Neural crest cell (in vitro differentiated cells): ENCODE data around the gene TJP2. TPM values are rescaled to one million over a fixed set of nuclear protein-coding genes. Genes with fewer than 3 reads are reported as not detected.

Experiments used
- DNase-seq: peaks from one replicate; pipeline ENCODE4 v3.0.0; 2021; ENCODE audit warnings: low read depth, mixed read lengths, low spot score
- H3K27ac Mint-ChIP-seq: one replicate; pipeline ENCODE4 v1.8.0; 2021; ENCODE audit warnings: mild to moderate bottlenecking, mixed read lengths; ENCODE audit not compliant: unreplicated experiment
- H3K27me3 Mint-ChIP-seq: 2 replicates; pipeline ENCODE4 v1.8.0; 2021; ENCODE audit warnings: low read depth, mild to moderate bottlenecking, mixed read lengths
- H3K36me3 Mint-ChIP-seq: 2 replicates; pipeline ENCODE4 v1.8.0; 2021; ENCODE audit warnings: low read depth, mild to moderate bottlenecking, mixed read lengths
- H3K4me1 Mint-ChIP-seq: 2 replicates; pipeline ENCODE4 v1.8.0; 2021; ENCODE audit warnings: mixed read lengths
- H3K4me3 Mint-ChIP-seq: one replicate; pipeline ENCODE4 v1.8.0; 2021; ENCODE audit warnings: mild to moderate bottlenecking, mixed read lengths
- H3K9me3 Mint-ChIP-seq: 2 replicates; pipeline ENCODE4 v1.8.0; 2021; ENCODE audit warnings: mixed read lengths
- total RNA-seq: library from RNA; stranded (reverse); gene quantifications from 2 replicates; pipeline ENCODE4 v1.2.1, GENCODE V29; 2021
- TF ChIP-seq, protein P1 (sequence below): fragments of 200-600 bp; sonication (generic); conservative IDR thresholded peaks from 2 replicates; pipeline ENCODE4 v1.5.0; 2021; ENCODE audit warnings: antibody characterized with exemption, mild to moderate bottlenecking

The TJP2 gene
- total RNA-seq, 1 donor from 2014 or later, result 27.8 TPM

DNA sequence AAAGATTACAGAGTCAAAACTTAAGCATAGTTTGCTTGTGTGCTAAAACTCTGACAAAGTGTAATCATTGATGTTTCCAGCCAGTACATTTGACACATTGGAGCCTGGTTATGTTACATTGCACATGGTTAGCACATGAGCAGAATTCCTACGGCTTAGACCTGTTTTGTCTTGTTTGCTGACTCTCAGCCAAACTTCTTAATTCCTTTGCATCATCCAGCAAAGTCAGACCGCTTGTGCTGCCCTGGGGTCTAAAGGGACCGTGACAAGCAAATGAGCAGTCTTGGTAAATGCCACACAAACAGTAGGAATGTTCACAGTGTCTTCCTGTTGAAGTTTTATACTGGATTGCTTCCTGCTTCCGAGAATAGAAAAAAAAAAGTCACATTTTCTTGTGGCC is 79.0 kb downstream of the TJP2 start:
- Mint-ChIP-seq H3K36me3 (peaks cover 2% of the 10 kb centered on the region), H3K27me3 (no peaks in the 10 kb centered on the region), H3K4me3 (no peak overlapping the region), H3K27ac (no peak overlapping the region), H3K4me1 (no peaks in the 10 kb centered on the region), H3K9me3 (no peaks in the 10 kb centered on the region)
- no peak for DNase-seq
- TF ChIP-seq, protein P1, sequence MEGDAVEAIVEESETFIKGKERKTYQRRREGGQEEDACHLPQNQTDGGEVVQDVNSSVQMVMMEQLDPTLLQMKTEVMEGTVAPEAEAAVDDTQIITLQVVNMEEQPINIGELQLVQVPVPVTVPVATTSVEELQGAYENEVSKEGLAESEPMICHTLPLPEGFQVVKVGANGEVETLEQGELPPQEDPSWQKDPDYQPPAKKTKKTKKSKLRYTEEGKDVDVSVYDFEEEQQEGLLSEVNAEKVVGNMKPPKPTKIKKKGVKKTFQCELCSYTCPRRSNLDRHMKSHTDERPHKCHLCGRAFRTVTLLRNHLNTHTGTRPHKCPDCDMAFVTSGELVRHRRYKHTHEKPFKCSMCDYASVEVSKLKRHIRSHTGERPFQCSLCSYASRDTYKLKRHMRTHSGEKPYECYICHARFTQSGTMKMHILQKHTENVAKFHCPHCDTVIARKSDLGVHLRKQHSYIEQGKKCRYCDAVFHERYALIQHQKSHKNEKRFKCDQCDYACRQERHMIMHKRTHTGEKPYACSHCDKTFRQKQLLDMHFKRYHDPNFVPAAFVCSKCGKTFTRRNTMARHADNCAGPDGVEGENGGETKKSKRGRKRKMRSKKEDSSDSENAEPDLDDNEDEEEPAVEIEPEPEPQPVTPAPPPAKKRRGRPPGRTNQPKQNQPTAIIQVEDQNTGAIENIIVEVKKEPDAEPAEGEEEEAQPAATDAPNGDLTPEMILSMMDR, result no peak

DNA sequence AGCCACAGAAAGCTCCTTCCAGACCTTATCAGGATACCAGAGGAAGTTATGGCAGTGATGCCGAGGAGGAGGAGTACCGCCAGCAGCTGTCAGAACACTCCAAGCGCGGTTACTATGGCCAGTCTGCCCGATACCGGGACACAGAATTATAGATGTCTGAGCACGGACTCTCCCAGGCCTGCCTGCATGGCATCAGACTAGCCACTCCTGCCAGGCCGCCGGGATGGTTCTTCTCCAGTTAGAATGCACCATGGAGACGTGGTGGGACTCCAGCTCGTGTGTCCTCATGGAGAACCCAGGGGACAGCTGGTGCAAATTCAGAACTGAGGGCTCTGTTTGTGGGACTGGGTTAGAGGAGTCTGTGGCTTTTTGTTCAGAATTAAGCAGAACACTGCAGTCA is 80.1 kb downstream of the TJP2 start:
- no peaks in the 10 kb centered on the region for H3K9me3 Mint-ChIP-seq
- peaks cover 2% of the 10 kb centered on the region for H3K36me3 Mint-ChIP-seq

DNA sequence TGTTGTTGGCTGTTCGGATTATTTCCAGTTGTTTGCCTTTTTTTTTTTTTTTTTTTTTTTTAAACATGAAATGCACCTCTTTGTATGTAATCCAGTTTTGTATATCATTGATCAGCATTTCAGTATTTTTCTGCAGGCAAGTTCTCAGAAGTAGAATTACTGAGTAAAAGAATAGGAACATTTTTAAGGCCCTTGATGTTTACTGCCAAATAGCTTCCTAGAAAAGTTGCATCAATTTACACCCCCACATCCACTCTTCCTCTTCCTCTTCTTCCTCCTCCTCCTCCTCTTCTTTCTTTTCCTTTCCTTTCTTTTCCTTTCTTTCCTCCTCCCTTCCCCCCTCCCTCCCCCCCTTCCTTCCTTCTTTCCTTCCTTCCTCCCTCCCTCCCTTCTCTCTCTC is 81.5 kb downstream of the TJP2 start:
- DNase-seq, result no peak
- TF ChIP-seq, protein P1, result no peak
- Mint-ChIP-seq H3K36me3 (peaks cover 2% of the 10 kb centered on the region), H3K4me3 (no peak overlapping the region), H3K4me1 (no peaks in the 10 kb centered on the region), H3K27me3 (no peaks in the 10 kb centered on the region), H3K9me3 (no peaks in the 10 kb centered on the region), H3K27ac (no peak overlapping the region)

More for the DNA sequence above, 80.1 kb downstream of the TJP2 start:
- TF ChIP-seq, protein P1, result no peak
- H3K4me3 Mint-ChIP-seq, result no peak overlapping the region
- H3K27ac Mint-ChIP-seq, result peak overlapping the region; percentile 62
- DNase-seq, result no peak
- H3K4me1 Mint-ChIP-seq, result no peaks in the 10 kb centered on the region
- H3K27me3 Mint-ChIP-seq, result no peaks in the 10 kb centered on the region

DNA sequence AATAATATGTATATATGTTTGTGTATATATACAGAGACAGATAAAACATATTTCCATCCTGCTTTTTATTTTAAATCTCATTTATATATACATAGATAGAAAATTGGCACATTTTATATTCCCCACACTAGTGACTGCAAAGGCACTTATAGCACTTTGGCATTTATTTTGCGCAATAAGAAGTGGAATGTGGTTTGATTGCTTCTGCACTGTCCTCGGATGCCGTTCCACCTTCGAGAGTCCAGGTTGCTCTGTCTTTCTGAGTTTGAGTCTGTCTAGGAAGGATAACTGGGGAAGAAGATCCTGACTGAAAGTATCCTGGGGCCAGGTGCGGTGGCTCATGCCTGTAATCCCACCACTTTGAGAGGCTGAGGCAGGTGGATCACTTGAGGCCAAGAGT is 84.5 kb downstream of the TJP2 start:
- TF ChIP-seq, protein P1, result no peak
- no peak overlapping the region for H3K4me3 Mint-ChIP-seq
- no peak overlapping the region for H3K27ac Mint-ChIP-seq
- no peaks in the 10 kb centered on the region for H3K9me3 Mint-ChIP-seq
- no peaks in the 10 kb centered on the region for H3K27me3 Mint-ChIP-seq
- no peaks in the 10 kb centered on the region for H3K4me1 Mint-ChIP-seq
- DNase-seq, result no peak
- H3K36me3 Mint-ChIP-seq, result no peaks in the 10 kb centered on the region

DNA sequence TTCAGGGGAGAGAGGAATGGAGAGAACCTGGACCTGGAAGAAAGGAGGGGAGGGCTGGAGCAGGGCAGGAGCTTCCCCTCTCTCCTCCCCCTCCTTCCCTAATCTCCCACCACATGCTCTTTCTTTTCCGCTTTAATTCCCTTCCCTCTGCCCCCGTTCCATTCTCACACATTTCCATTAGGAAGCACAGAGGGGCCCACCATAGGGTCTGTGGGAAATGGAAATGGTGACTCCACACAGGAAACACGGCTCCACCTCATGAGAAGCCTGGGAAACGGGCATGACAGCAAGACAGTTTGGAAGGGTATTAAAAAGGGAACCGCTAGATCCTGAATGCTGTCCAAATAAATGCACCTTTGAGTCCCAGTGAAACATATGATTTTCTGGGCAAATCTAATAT is 86.1 kb downstream of the TJP2 start:
- TF ChIP-seq, protein P1, result no peak
- Mint-ChIP-seq H3K4me3 (no peak overlapping the region), H3K27ac (no peak overlapping the region), H3K36me3 (no peaks in the 10 kb centered on the region), H3K9me3 (no peaks in the 10 kb centered on the region), H3K4me1 (no peaks in the 10 kb centered on the region), H3K27me3 (no peaks in the 10 kb centered on the region)
- DNase-seq, result no peak

DNA sequence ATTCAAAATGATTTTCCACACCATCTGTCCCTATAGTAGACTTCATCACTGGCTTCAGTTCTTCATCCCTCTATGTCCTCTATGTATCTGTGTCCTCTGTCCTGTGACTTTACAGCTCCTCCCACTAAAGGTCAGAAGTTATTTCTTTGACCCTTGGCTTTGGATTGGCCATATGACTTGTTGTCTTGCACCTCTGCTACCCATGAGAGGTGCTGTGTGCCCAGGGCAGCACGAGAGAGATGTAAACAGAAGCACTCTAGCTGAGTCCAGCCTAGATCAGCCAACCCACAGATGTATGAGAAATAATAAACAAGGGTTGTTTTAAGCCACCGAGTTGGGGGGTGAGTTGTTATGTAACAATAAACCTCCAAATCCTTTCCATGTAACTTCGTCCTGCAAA is 87.6 kb downstream of the TJP2 start:
- Mint-ChIP-seq H3K4me1 (no peaks in the 10 kb centered on the region), H3K9me3 (no peaks in the 10 kb centered on the region), H3K4me3 (no peak overlapping the region), H3K27me3 (no peaks in the 10 kb centered on the region), H3K27ac (peak overlapping the region; percentile 41), H3K36me3 (no peaks in the 10 kb centered on the region)
- DNase-seq, result no peak
- TF ChIP-seq, protein P1, result no peak
